ENCODE data around the gene CUTA.

DNA sequence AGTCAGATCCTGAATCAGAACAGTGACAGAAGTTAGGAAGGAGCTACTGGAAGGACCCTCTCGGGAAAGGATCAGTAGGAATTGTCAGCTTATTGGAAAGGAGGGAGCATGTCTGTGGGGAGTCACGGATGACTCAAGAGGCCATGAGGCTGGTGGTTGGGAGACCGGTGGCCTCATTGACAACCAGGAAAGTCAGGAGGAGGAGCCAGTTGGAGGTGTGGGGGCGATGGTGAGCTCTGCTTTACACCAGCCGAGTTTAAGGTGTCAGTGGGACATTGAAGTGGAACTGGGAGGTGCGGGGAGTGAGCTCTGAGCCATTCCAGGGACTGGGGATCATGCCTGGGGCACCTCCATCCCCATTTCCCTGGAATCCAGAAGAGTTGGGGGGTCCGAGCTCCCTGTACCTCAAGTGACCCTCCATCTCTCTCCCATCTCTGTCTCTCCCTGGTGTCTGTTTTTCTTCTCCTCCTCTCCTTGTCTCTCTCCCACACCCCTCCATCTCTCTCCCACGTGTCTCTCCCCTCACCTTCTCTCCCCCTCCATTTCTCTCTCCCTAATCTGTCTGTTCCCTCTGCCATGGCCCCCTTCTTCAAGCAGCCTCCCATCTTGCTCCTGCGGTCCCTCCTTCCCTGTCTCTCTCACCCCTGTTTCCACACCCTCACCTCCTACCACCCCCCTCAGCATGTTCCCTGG, 22.2 kb upstream of the CUTA start:
- TF ChIP-seq, protein P1, sequence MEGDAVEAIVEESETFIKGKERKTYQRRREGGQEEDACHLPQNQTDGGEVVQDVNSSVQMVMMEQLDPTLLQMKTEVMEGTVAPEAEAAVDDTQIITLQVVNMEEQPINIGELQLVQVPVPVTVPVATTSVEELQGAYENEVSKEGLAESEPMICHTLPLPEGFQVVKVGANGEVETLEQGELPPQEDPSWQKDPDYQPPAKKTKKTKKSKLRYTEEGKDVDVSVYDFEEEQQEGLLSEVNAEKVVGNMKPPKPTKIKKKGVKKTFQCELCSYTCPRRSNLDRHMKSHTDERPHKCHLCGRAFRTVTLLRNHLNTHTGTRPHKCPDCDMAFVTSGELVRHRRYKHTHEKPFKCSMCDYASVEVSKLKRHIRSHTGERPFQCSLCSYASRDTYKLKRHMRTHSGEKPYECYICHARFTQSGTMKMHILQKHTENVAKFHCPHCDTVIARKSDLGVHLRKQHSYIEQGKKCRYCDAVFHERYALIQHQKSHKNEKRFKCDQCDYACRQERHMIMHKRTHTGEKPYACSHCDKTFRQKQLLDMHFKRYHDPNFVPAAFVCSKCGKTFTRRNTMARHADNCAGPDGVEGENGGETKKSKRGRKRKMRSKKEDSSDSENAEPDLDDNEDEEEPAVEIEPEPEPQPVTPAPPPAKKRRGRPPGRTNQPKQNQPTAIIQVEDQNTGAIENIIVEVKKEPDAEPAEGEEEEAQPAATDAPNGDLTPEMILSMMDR (IDR thresholded peaks at IDR 0.05): no peak
- no peak for TF ChIP-seq POLR2A (IDR thresholded peaks at IDR 0.05)
- no peak for TF ChIP-seq POLR2AphosphoS5 (IDR thresholded peaks at IDR 0.05)

All from breast epithelium (tissue), 3 donors.